Measurements from ENCODE around the gene NLGN1.

NLGN1 gene

GRCh38 chr3:173750591-173750990, 353.0 kb downstream of the NLGN1 start:
- DNase-seq (ENCODE audit: low read depth in 1 of 2, low spot score in 1 of 2), result no peak

- DNase-seq (ENCODE audit: low read depth in 1 of 2, low spot score in 1 of 2), result no peak
Measured at GRCh38 chr3:173753593-173753992, 356.0 kb downstream of the NLGN1 start.

- no peak for DNase-seq (ENCODE audit: low read depth in 1 of 2, low spot score in 1 of 2)
Measured at GRCh38 chr3:173755161-173755560, 357.6 kb downstream of the NLGN1 start.

GRCh38 chr3:173761161-173761560, 363.6 kb downstream of the NLGN1 start:
- DNase-seq (ENCODE audit: low read depth in 1 of 2, low spot score in 1 of 2), result no peak

GRCh38 chr3:173762501-173762900, 365.0 kb downstream of the NLGN1 start:
- DNase-seq (ENCODE audit: low read depth in 1 of 2, low spot score in 1 of 2), result no peak

GRCh38 chr3:173770011-173770410, 372.5 kb downstream of the NLGN1 start:
- no peak for DNase-seq (ENCODE audit: low read depth in 1 of 2, low spot score in 1 of 2)

- no peak for DNase-seq (ENCODE audit: low read depth in 1 of 2, low spot score in 1 of 2)
Measured at GRCh38 chr3:173770796-173771573, 373.4 kb downstream of the NLGN1 start.

GRCh38 chr3:173773800-173774199, 376.3 kb downstream of the NLGN1 start:
- DNase-seq (ENCODE audit: low read depth in 1 of 2, low spot score in 1 of 2), result no peak

- no peak for DNase-seq (ENCODE audit: low read depth in 1 of 2, low spot score in 1 of 2)
Measured at GRCh38 chr3:173774294-173774693, 376.8 kb downstream of the NLGN1 start.

GRCh38 chr3:173778251-173778650, 380.7 kb downstream of the NLGN1 start:
- no peak for DNase-seq (ENCODE audit: low read depth in 1 of 2, low spot score in 1 of 2)

- DNase-seq (ENCODE audit: low read depth in 1 of 2, low spot score in 1 of 2), result no peak
Measured at GRCh38 chr3:173780067-173780466, 382.5 kb downstream of the NLGN1 start.

- no peak for DNase-seq (ENCODE audit: low read depth in 1 of 2, low spot score in 1 of 2)
Measured at GRCh38 chr3:173785004-173785403, 387.5 kb downstream of the NLGN1 start.

- no peak for DNase-seq (ENCODE audit: low read depth in 1 of 2, low spot score in 1 of 2)
Measured at GRCh38 chr3:173789530-173790162, 392.1 kb downstream of the NLGN1 start.

- DNase-seq (ENCODE audit: low read depth in 1 of 2, low spot score in 1 of 2), result no peak
Measured at GRCh38 chr3:173793963-173794362, 396.4 kb downstream of the NLGN1 start.

GRCh38 chr3:173796405-173796804, 398.9 kb downstream of the NLGN1 start:
- no peak for DNase-seq (ENCODE audit: low read depth in 1 of 2, low spot score in 1 of 2)

GRCh38 chr3:173796890-173797289, 399.3 kb downstream of the NLGN1 start:
- DNase-seq (ENCODE audit: low read depth in 1 of 2, low spot score in 1 of 2), result no peak

- DNase-seq (ENCODE audit: low read depth in 1 of 2, low spot score in 1 of 2), result no peak
Measured at GRCh38 chr3:173799060-173799816, 401.7 kb downstream of the NLGN1 start.

- DNase-seq (ENCODE audit: low read depth in 1 of 2, low spot score in 1 of 2), result no peak
Measured at GRCh38 chr3:173800154-173800553, 402.6 kb downstream of the NLGN1 start.

- DNase-seq (ENCODE audit: low read depth in 1 of 2, low spot score in 1 of 2), result no peak
Measured at GRCh38 chr3:173814809-173815208, 417.3 kb downstream of the NLGN1 start.

GRCh38 chr3:173819368-173819767, 421.8 kb downstream of the NLGN1 start:
- no peak for DNase-seq (ENCODE audit: low read depth in 1 of 2, low spot score in 1 of 2)

- no peak for DNase-seq (ENCODE audit: low read depth in 1 of 2, low spot score in 1 of 2)
Measured at GRCh38 chr3:173823911-173824460, 426.4 kb downstream of the NLGN1 start.

GRCh38 chr3:173825730-173826129, 428.2 kb downstream of the NLGN1 start:
- DNase-seq (ENCODE audit: low read depth in 1 of 2, low spot score in 1 of 2), result no peak
